Activated T-cell treated with anti-CD3 and anti-CD28 coated beads for 4 hours (primary cell): ENCODE data around the gene EEF1AKMT3.

ENCODE experiments used
- DNase-seq: peaks from one replicate; pipeline ENCODE4 v3.0.0-alpha.2; 2020

The EEF1AKMT3 gene

DNA sequence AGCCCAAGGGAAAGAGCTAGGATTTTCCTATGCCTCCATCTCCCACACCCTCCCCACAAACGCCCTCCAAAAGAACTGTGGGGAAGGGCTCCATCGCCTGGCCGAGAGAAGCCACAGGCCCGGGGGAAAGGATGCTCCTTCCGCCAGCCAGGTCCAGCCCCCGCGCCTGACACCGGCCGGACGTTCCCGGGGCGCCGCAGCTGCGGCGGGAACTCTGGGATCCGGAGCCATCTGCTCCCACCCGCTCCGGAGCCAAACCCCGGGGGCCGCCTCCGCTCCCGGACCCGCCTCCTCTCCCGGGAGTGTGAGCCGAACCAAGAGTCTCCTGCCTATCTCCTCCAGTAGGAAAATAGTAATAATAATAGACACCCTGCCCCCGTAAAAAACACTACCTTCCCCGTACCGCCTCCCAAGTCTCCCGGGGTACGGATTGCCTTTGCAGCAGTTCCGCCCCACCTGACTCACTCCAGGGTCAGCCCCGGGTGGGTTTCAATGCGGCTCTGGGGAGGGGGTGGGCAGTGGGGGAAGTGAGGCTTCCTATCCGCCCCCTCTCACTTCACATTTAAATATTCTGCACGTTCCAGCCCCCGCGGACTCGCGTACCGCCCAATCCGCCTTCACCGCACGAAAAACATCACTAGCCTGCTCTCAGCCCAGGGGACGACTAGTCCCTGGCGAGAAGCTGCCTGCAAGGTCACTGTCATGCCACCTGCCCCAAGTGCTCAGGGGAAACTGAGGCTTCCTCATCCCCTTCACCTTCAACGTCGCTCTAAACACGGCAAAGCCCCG is 36.3 kb upstream of the EEF1AKMT3 start:
- DNase-seq = no peak

DNA sequence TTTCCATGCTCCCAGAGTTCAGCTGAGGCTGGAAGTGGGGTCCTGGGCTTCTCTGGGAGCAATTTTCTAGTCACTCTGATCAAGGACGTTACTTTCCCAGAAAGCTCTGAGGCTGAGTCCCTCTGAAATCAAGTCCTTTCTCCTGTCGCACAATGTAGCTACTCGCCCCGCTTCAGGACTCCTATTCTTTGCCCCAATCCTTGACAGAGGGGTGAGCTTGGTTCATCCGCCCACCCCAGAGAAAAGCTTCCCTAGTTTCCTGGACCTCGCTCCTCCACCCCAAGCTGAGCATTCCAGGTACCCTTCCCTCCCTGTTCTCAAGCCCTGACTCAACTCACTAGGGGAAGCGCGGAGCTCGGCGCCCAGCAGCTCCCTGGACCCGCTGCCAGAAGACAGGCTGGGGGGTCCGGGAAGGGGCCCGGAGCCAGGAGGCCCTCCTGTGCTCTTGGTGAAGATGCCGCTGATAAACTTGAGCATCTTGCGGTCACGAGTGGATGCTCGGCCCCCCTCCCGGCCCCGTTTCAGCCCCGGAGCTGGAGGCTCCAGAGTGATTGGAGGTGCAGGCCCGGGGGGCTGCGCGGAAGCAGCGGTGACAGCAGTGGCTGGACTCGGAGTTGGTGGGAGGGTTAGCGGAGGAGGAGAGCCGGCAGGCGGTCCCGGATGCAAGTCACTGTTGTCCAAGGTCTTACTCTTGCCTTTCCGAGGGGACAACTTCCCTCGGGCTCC is 35.5 kb upstream of the EEF1AKMT3 start:
- no peak for DNase-seq

DNA sequence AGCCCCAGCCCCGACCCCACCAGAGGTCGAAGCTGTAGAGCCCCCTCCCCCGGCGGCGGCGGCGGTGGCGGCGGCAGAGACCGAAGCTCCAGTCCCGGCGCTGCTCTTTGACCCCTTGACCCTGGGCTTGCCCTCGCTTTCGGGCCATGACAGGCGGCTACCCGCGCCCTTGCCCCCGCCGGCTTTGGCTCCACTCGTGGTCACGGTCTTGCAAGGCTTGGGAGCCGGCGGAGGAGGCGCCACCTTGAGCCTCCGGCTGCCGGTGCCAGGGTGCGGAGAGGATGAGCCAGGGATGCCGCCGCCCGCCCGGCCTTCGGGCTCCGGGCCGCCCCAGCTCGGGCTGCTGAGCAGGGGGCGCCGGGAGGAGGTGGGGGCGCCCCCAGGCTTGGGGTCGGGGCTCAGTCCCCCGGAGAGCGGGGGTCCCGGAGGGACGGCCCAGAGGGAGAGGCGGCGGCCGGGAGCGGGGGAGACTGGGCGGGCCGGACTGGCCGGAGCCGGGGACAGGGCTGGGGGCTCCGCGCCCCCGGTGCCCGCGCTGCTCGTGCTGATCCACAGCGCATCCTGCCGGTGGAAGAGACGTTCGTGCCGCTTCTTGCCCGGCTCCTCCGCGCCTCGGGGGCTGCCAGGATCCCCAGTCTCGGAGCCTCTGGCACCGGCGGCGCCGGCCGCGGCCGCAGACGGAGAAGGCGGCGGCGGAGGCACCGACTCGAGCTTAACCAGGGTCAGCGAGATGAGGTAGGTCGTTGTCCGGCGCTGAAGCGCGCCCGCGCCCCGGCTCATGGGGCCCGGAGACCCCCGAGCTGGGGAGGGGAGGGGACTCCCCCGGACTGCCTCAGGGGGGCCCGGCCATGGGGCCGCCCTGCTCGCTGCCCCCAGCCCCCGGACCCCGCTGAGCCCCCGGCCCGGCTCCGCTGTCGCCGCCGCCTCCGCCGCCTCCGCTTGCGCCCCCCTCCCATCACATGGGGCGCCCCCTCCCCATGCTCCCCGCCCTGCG is 34.6 kb upstream of the EEF1AKMT3 start:
- no peak for DNase-seq

- no peak for DNase-seq
These were observed 33.7 kb upstream of the EEF1AKMT3 start, which contains the start of gene AGAP2 for GRCh38 chr12:57738661-57739237. Gene AGAP2, minus strand, starts transcription at chr12:57738742. Its CDS starts 496 bp downstream, at chr12:57738246.

GRCh38 chr12:57739387-57739786 is 33.0 kb upstream of the EEF1AKMT3 start:
- no peak for DNase-seq

DNA sequence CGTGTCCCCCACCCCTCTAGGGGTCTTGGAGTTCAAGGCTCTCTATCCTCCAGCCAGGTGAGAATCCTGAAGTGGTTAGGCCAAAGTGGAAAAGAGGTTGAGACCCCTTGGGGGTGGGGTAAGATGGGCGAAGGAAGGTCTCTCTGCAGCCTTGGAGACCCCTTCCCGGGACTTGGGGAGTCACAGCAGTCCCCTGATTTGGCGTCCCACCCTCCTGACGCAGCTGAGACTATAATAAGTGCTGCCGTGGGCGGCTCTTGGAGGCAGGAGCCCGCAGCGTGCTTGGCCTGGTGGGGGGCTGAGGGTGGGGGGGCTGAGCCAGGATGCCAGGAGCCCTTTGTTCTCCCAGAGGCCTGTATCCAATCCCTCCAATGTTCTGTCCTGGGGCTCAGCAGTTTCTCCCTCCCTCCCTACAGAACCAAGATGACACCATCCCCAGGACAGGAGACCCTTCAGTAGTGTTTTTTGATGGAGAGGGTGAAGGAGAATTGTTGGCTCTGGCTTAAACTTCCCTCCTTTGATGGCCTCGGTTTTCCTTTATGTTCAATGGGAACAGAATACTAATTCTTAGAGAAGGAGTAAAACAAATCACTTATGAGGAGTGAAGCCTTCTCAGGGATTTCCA is 32.4 kb upstream of the EEF1AKMT3 start:
- no peak for DNase-seq

GRCh38 chr12:57740656-57741412 is 31.6 kb upstream of the EEF1AKMT3 start:
- peak; percentile 62 for DNase-seq

GRCh38 chr12:57741413-57741789 is 31.0 kb upstream of the EEF1AKMT3 start:
- no peak for DNase-seq

DNA sequence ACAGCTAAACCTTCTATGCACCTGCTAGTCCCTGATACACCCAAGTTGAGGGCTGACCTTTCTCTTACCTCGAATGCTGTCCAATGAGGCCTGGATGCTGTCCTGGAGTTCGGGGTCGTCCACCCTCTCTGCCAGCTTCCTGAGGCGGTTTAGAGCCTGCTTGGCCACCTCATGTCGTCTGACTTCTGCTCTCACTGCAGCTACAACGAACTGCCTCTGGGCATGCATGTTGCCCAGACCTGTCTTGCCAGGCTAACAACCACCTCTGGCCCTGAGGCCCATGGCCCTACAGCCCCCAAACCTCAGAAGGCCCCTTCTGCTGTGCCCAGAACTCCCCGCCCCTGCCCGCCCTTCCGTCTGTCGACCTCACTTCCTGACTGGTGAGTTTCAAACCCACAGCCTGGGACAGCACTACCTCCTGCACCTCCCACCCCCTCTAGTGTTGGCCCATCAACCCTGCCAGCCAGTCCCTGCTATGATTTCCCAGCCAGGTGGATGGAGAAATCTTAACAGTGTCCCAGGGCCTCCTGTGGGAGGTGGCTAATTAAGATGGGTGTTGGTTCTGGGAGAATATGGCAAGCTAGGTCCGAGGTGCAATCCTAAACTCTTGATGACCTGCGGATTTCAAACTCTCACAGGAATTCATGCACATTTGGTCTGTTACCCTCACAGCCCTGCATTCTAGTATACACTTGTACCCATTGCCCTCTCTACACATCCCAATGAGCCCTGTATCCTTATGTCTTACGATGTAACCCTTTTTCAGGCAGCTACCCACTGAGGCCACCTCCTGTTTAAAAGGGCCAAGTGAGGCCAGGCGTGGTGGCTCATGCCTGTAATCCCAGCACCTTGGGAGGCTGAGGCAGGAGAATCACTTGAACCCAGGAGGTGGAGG is 30.3 kb upstream of the EEF1AKMT3 start:
- peak; percentile 65 for DNase-seq

- DNase-seq = no peak
These were observed 28.6 kb upstream of the EEF1AKMT3 start for GRCh38 chr12:57743769-57744168.

DNA sequence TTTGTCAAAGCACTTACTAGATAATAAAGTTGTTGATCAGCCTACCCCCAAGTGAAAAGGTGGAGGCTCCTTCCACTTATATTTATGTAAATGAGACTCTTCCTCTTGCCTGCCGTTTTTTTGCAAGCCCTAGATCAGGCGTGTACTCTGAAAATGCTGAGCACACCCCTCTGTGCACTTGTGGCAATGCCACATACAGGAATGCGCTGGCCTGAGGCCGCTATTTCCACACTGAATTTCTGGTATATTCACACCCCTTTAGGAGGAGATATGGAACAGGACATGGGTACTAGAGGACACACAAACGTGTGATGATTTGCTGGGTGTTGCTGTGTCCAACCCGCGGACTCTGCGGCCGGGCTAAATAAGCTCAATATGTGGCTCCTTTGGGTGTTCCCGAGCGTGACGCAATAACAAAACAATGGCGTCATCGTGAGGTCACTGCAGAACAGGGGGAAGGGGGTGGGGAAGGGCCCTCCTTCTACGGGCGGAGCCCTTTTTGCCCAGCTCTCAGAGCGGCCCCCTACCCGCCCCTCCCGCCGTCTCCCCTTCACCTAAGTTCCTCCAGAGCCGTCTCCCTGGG is 28.1 kb upstream of the EEF1AKMT3 start:
- DNase-seq = peak; percentile 61

GRCh38 chr12:57744777-57745484 is 27.5 kb upstream of the EEF1AKMT3 start, which contains the start of gene TSPAN31:
Gene TSPAN31, plus strand, starts transcription at chr12:57745039. Its CDS starts 116 bp downstream, at chr12:57745155.
- DNase-seq = peak; percentile 91

DNA sequence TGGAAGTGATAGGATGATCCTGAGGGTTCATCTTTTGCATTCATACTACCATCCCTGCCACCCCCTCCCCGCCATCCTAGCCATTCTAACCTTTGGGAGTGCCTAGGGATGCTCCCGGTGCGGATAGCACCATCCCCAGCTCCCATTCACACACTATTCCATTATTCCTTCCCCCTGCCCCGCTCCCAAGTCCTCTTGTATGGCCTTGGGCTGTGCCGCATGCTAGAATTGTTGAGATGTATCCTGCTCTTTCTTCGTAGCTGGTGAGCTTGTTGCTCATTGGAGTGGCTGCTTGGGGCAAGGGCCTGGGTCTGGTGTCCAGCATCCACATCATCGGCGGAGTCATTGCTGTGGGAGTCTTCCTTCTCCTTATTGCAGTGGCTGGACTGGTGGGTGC is 26.9 kb upstream of the EEF1AKMT3 start:
- DNase-seq = no peak

- no peak for DNase-seq
These were observed 26.4 kb upstream of the EEF1AKMT3 start for GRCh38 chr12:57746025-57746424.

GRCh38 chr12:57749061-57749460 is 23.4 kb upstream of the EEF1AKMT3 start:
- no peak for DNase-seq

- no peak for DNase-seq
These were observed 21.6 kb upstream of the EEF1AKMT3 start for GRCh38 chr12:57750561-57751431.

- no peak for DNase-seq
These were observed 21.0 kb upstream of the EEF1AKMT3 start for GRCh38 chr12:57751432-57751787.
